Measurements from ENCODE around the gene AP2A1.

DNA sequence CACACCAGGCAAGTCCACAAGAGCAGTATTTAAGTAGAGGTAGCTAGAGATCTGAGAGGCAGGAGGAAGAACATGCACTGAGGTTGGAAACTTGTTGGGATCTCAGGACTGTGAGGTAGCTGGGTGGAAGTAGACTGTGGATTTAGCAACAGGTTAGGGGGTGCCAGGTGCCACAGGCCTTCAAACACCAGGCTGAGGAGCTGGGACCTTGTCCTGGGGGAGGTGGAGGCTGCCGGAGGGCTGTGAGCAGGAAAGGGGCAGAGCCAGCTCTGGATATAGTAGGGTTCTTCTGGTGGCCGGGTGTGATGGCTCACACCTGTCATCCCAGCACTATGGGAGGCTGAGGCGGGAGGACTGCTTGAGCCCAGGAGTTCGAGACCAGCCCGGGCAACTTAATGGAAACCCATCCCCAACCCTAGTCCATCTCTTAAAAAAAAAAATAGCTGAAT lies 43.2 kb downstream of the AP2A1 start:
- TF ChIP-seq, protein P1, sequence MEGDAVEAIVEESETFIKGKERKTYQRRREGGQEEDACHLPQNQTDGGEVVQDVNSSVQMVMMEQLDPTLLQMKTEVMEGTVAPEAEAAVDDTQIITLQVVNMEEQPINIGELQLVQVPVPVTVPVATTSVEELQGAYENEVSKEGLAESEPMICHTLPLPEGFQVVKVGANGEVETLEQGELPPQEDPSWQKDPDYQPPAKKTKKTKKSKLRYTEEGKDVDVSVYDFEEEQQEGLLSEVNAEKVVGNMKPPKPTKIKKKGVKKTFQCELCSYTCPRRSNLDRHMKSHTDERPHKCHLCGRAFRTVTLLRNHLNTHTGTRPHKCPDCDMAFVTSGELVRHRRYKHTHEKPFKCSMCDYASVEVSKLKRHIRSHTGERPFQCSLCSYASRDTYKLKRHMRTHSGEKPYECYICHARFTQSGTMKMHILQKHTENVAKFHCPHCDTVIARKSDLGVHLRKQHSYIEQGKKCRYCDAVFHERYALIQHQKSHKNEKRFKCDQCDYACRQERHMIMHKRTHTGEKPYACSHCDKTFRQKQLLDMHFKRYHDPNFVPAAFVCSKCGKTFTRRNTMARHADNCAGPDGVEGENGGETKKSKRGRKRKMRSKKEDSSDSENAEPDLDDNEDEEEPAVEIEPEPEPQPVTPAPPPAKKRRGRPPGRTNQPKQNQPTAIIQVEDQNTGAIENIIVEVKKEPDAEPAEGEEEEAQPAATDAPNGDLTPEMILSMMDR (conservative IDR thresholded peaks at IDR 0.05): no peak
- no peak for TF ChIP-seq ZFX (IDR thresholded peaks at IDR 0.05)
